T-helper 2 cell (primary cell): ENCODE measurements around the gene CD163.
"Not testable (repeated sequence)": the region's sequence is repeated elsewhere in the genome, so short reads cannot be mapped to it uniquely, and the experiment has no call there.

Experiments used
- DNase-seq, 5 experiments: peaks; one replicate each; pipeline versions ENCODE4 v3.0.0 to v3.0.0-alpha.2; 2012 to 2022

The CD163 gene

GRCh38 chr12:7448099-7448498 is 55.5 kb downstream of the CD163 start:
- DNase-seq: no peak

GRCh38 chr12:7444537-7444936 is 59.0 kb downstream of the CD163 start:
- DNase-seq: no peak

GRCh38 chr12:7444076-7444475 is 59.5 kb downstream of the CD163 start, which contains the start of gene CD163L1:
CD163L1 (minus strand) TSS chr12:7444153; CDS start chr12:7444127, 26 bp downstream.
- no peak for DNase-seq

GRCh38 chr12:7441216-7441615 is 62.4 kb downstream of the CD163 start:
- no peak for DNase-seq

GRCh38 chr12:7439579-7440505 is 63.7 kb downstream of the CD163 start:
- DNase-seq: peak in 2 of 5 experiments; percentile 13 to 59

- peak in 1 of 5 experiments; percentile 1 for DNase-seq
These were observed 65.1 kb downstream of the CD163 start for GRCh38 chr12:7438291-7438995.

- DNase-seq: not testable (repeated sequence)
These were observed 66.1 kb downstream of the CD163 start for GRCh38 chr12:7437494-7437893.

GRCh38 chr12:7434670-7435069 is 68.9 kb downstream of the CD163 start:
- peak in 1 of 5 experiments; percentile 1 for DNase-seq

- no peak for DNase-seq
These were observed 70.2 kb downstream of the CD163 start for GRCh38 chr12:7433276-7433822.

- no peak for DNase-seq
These were observed 71.4 kb downstream of the CD163 start for GRCh38 chr12:7431993-7432685.
